HG03469 (cell line): ENCODE data around the gene GATD1.
"Not testable (repeated sequence)": the region's sequence is repeated elsewhere in the genome, so short reads cannot be mapped to it uniquely, and the experiment has no call there.

Experiments
- ATAC-seq: cut with Tn5 transposase; IDR thresholded peaks from one replicate; pipeline ENCODE4 v1.9.1; 2021; ENCODE audit warnings: mild to moderate bottlenecking, moderate library complexity, moderate number of reproducible peaks; ENCODE audit not compliant: unreplicated experiment

The GATD1 gene

GRCh38 chr11:765025-765801 lies 12.1 kb downstream of the GATD1 start:
- ATAC-seq = no peak

- ATAC-seq = no peak
These were observed 12.8 kb downstream of the GATD1 start for GRCh38 chr11:764322-765024.

- ATAC-seq = no peak
These were observed 13.6 kb downstream of the GATD1 start for GRCh38 chr11:763549-764321.

- ATAC-seq = no peak
These were observed 14.2 kb downstream of the GATD1 start for GRCh38 chr11:763073-763463.

- ATAC-seq = no peak
These were observed 14.7 kb downstream of the GATD1 start for GRCh38 chr11:762421-763072.

GRCh38 chr11:761526-762108 lies 15.7 kb downstream of the GATD1 start:
- no peak for ATAC-seq

- ATAC-seq = no peak
These were observed 17.1 kb downstream of the GATD1 start for GRCh38 chr11:760236-760635.

- ATAC-seq = no peak
These were observed 27.6 kb downstream of the GATD1 start for GRCh38 chr11:749731-750130.

- peak; percentile 9 for ATAC-seq
These were observed 29.3 kb downstream of the GATD1 start for GRCh38 chr11:748007-748359.

- peak; percentile 72 for ATAC-seq
These were observed 29.9 kb downstream of the GATD1 start, which contains the start of gene TALDO1 for GRCh38 chr11:747158-748006. TALDO1 (plus strand) TSS chr11:747464; CDS start chr11:747482, 18 bp downstream.

- ATAC-seq = peak; percentile 16
These were observed 30.8 kb downstream of the GATD1 start for GRCh38 chr11:746289-747157.

GRCh38 chr11:745428-745827 lies 31.9 kb downstream of the GATD1 start:
- ATAC-seq = no peak

GRCh38 chr11:742571-743201 lies 34.6 kb downstream of the GATD1 start:
- ATAC-seq = no peak

GRCh38 chr11:742156-742546 lies 35.1 kb downstream of the GATD1 start:
- no peak for ATAC-seq

GRCh38 chr11:737899-738298 lies 39.4 kb downstream of the GATD1 start:
- ATAC-seq = not testable (repeated sequence)

- ATAC-seq = no peak
These were observed 39.9 kb downstream of the GATD1 start for GRCh38 chr11:737366-737765.

GRCh38 chr11:734541-734940 lies 42.7 kb downstream of the GATD1 start:
- not testable (repeated sequence) for ATAC-seq

- ATAC-seq = no peak
These were observed 44.2 kb downstream of the GATD1 start for GRCh38 chr11:733072-733471.
